Stimulated activated CD4-positive, alpha-beta T cell treated with anti-CD3 and anti-CD28 coated beads, TNF-alpha, amount 100 ng/mL, for 1 hour (primary cell): ENCODE measurements around the gene GABBR2.

Source experiments
- DNase-seq, 3 donors: peaks; one replicate each; pipeline ENCODE4 v3.0.0-alpha.2; 2020; ENCODE audit warnings: low read depth in 3 of 3, low spot score in 1 of 3

GABBR2 gene

DNA sequence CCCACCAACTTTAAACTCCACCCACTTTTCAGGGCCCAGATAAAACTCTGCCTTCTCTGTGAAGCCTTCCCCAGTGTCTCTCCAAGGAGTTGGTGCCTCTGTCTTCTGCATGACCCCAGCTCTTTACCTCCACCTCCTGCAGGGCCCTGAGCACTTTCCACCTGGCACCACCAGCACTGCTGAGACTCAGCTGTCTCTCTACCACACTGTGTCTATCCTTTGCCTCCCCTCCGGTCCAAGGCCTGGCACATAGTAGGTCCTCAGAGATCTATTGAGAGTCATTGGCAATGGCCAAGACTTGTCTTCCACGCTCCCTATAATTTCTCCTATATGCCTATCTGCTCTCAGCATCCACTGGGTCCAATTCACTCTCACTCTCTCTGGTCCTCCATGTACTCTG is 12.9 kb upstream of the GABBR2 start:
- no peak for DNase-seq

DNA sequence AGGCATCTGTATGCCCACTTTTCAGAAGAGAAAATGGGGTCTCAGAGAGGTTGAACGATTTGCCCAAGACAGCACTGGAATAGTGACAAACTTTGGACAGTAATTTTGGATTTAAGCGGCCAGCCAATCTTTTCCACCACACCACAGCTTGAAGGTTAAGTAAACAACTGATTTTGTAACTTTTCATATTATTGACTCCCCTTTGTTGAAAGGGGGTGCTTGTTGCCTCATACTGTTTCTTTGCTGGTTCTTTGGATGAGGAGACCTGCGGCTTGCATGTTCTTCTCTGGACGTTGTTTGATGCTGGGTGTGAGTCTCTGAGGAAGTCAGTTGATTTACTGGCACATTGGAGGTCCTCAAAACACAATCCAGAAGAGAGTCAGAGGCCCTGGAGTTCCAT is 11.7 kb upstream of the GABBR2 start:
- no peak for DNase-seq

DNA sequence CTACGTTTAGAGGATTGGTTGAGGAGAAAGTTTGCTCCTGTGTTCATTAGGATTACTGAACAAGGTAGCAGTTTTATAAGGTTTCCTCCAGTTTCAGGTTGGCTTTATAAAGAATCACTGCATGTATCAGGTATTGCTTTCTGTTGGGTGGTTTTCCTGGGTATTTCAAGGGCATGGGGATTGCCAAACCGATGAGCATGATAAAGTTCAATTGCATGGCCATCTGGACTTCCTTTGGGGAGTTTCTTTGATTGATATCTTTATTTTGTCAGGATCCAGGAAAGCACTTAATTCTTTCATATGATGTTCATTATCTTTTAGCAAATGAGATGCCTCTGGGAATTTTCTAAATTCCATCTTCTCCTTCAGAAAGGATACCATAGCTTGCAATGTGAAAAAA is 10.3 kb upstream of the GABBR2 start:
- no peak for DNase-seq

DNA sequence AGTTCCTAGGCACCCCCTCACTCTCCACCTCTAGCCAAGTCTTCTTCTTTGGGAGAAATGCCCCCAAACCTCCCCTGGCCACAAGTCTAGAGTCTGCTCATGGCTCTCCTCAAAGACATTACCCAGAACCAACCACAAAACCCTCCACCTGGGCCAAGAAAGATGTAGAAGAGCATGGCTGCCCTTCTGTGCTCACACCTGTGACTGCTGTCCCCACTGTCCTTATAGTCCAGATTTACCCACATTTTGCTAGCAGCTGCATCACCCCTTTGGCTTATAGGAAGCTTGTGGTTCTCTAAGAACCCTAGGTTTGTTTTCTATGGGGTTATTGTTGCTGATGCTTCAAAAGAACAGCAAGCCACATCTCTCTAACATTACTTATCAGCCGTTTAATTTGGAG is 6.1 kb upstream of the GABBR2 start:
- no peak for DNase-seq

DNA sequence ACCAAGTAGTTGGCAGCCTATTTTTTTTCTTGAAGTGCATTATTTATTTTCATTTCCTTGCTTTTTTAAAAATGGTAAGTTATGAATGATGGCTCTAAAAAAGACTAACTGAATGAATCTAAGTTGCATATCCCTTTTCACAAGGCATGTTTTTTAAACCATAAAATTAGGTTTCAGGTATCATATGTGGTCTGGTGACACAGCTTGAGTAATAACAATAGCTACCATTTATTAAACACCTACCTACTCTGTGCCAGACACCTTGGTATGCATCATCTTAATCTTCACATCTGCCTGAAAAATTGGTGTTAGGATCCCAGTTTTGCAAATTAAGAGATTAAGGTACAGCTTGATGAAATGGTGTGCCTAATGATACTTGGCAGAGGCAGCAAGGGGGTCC is 4.3 kb upstream of the GABBR2 start:
- DNase-seq: no peak

DNA sequence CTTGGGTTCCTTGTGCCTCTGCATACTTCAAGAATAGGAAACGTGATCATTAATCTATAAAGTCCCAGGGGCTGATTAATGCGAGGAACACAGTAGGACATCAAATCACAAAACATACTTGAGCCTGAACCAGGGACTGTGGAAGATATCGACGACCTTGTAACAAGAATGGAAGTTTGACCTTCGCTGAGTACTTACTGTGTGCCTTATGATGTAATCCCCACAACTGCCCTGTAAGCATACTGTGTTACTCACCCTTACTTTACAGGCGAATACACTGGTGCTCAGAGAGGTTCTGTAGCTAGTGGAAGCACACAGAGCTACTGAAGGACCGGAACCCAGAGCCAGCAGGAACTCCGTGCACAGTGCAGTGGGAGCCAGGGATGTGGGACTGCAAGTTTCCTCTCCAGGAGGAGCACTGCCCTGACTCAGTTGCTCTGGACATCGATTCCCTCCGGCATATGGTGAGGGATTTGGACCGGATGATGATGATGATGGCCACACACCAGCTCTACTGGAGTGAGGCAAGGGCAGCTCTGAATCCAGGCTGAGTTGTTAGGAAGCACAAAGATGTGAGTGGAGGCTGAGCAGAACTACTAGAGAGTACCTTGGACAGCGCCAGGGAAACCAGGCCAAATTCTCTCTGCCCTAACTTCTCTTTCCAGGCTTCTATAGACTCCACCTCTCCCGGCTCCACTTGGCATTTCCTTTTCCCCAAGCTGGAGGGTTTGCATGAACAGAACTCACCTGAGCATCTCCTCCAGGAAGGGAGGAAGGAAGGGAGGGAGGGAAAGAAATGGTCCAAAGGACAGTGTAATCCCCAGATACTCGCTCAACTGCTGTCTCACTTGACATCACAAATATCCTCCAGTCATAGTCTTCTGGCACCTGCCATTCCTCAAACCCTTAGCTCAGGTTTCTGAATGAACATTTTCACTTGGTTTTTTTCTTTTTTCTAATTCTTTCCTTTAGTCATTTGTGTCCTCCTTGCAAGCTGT is 1.5 kb upstream of the GABBR2 start:
- no peak for DNase-seq

DNA sequence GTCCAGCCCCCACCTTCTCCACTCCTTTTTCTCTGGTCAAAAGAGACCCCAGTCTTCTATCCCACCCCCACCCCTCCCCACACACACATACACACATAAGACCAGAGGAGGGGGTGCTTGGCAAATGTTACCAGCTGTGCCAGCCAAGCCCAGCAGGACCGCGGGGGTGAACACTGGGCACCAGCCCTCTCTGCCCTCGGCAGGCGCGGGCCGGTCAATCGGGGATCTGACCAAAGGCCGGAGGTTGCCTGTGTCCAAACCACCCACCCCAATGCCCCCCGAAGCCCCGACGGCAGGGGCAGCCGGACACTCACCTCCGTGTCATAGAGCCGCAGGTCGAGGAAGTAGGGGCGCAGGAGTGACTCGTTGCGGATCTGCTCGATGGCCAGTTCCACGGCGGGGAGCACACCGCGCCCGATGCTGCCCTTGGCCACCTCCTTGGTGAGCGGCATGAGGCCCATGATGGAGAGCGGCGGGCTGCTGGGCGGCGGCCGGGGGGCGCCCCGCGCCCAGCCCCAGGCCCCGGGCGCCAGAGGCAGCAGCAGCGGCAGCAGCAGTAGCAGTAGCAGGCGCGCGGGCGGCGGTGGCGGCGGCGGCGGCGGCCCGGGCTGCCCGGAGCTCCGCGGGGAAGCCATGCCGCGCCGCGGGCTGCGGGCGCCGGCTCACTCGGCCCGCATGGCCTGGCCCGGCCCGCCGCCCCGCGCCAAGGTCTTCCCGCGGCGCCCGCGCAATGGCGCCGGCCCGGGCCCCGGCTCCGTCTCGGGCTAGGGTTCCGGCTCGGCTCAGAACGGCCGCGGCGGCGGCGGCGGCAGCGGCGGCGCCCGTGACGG is 417 bp downstream of the GABBR2 start:
- DNase-seq: no peak

DNA sequence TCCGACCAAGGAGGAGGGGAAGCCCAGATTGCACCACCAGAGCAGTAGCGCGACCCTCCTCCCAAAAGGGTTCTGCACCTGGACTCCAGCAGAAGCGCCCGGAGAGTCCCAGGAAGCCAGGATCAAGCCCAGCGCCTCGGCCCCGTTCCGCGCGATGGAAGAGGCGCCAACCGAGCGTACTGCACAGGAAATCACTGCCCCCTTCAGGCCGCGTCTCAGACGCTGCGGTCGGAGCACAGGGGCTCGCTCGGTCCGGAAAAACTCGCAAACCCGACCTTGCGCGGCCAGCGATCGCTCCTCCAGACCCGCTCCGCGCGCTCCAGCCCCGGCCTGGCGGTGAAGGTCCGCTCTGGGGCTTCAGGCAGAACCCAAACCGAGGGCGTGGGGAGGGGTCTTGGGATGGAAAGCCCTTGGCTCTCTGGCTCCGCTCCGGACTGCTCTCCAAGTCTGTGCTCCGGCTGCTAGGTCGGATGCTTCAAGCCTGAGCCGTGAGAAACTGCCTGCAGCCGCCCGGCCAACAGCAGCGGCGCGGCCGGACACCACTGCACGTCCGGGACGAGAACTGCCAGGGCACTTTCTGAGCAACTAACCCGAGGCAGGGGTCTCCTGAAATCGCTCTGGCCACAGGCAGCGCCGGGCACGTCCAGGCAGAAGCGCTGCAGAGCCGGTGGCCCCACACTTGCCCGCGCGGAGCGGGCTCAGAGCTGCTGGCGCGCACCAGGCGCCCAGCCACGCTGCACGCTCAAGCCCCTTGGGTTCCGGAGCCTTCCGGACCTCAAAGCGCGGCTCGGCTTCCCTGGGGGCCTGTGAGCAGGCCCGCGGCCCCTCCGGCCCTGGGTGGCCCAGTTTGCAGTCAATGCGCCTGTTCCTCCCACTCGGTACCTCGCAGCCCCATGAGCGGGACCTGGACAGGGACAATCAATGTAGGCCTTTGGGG is 1.3 kb downstream of the GABBR2 start:
- DNase-seq: no peak

DNA sequence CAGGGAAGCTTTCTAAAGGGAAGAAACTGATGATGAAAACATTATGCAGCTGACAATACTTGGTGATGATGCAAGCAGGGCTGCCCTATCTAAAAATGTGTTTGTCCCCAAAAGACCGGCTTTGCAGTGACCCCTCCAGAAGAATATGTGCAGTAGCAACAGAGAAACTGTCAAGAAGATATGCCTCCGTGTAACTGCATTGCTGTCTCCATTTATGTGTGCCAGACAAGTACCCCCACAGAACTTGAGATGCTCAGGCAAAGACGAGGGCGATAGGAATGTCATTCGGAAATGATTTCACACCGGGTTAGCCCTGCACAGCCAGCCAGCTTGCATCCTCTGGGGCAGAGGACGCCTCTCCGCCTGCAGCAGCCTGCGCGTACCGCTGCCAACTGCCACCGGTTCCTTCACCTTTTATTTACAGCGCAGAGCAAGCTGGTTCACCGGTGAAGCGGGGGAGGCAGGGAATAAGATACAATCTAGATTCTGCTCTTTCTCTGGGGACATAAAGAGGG is 2.0 kb downstream of the GABBR2 start:
- DNase-seq: no peak

DNA sequence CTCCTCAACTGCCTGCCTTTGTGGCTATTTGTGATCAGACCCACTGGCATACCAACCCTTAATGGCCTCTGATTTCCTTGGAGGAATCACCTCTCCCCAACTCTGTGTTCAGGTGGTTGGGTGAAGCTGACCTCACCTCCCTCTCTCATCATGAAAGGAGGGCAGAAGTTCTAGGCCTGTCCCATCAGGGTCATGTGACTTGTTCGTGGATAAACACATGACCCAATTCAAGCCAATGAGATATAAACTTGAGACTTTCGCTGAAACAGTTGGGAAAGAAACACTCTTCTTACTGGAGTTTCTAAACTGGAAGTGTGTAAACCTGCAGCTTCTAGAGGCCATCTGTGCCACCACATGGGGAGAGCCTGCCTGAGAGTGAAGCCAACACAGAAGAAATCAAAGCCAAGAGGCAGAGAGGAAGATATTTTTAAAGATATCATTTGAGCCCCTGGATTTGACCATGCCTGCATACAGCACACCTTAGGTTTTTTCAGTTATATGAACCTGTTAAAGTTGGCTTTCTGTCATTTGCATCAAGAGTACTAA is 5.8 kb downstream of the GABBR2 start:
- no peak for DNase-seq

DNA sequence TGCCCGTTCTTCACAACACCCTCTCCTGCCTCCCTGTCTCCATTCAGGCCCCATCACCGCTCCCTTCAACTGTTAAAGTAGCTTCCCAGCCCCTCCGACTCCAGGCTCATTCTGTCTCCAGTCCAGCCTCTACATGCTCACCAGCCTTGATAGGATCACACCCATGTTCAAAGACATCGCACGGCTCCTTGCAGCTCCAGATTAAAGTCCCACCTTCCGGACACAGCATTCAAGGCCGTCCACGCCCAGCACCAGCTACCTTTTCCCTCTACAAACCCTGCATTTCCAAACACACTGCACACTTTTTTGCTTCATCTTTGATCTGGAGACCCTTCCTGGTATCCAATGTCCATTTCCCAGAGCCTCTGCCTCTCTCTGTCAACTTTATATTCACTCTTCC is 6.4 kb downstream of the GABBR2 start:
- no peak for DNase-seq

DNA sequence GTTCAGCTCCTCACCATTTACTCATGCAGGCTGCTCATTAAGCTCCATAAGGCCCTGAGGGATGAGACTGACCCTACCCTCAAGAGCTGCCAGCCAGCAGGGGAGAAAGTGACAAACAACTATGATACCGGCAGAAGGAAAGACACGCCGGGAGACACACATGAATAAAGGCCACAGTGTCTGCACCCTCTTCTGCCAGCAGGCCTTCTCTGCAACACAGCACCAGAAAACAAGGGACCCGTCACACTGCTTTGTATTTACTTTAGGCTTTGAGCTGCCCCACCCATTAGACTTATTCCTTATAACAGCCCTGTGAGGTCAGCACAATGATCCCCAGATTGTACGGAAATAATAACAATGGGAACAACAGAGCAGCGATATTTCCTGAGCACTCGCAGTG is 7.2 kb downstream of the GABBR2 start:
- DNase-seq: no peak

DNA sequence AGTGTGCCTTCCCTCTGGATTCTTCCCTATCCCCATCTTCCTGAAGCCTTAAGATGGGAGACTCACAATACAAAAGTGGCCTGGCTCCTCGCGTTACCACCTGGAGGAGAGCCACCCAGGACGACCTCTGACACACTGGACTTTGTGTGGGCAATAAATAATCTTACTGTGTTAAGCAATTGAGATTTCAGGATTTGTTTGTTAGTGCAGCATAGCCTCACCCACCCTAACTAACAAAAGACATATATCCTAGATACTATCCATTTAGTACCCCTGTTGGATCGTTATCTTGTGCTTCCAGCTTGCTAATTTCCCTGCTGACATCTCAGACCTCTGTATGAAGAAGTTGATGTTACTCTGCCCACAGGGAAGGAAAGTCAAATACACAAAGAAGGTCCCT is 7.9 kb downstream of the GABBR2 start:
- DNase-seq: no peak

DNA sequence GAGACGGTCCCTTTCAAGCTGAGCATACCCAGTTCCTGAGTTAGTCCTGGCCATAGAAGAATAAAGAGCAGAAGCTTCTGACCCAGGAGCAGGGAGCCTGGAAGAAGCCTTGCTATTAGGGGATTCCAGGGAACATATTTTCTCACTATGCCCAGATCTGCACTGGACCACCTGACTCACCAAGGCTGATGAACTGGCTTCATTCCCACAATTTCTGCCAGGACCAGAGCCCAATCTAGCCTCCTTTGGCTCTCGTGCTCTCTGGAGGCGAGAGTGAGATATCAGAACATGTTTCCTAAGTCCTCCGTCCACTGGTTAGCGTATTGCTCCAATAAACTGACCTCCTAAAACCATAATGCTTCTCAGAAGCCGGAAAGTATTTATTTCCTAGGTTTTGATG is 9.9 kb downstream of the GABBR2 start:
- DNase-seq: no peak

DNA sequence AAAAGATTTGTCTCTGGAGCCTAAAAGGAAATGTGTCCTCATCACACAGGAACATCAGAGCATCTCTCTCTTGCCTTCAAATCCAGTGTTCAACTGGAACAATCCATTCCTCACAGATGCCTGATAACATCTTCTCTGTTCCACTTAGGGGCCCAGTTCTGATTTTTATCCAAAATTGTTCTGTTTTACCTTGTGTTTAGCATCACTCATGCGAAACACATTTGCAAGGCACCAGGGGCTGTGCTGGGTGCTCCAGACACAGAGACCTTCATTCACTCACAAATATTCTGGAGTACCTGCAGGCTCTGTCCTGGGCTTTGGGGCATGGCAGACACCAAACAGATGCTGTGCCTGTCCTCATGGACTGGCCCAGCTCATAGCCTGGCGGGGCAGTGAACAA is 13.8 kb downstream of the GABBR2 start:
- no peak for DNase-seq

DNA sequence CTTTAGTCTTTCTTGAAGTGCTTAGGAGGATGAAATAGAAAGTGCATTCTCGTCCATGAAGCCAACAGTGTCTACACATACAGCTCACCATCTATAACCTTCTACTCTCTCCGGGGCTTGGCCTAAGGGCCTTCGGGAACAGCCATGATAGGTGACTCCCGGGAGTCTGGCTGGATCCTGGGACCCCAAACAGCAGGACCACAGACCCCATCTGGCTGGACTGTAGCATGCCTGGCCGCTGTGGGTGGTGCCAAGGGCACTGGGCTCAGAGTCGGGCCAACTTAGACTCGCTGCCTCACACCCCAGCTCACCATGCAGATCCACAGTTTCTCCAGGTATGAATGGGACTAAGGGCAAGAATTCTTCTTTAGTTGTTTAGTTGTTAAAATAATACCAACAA is 16.3 kb downstream of the GABBR2 start:
- no peak for DNase-seq

DNA sequence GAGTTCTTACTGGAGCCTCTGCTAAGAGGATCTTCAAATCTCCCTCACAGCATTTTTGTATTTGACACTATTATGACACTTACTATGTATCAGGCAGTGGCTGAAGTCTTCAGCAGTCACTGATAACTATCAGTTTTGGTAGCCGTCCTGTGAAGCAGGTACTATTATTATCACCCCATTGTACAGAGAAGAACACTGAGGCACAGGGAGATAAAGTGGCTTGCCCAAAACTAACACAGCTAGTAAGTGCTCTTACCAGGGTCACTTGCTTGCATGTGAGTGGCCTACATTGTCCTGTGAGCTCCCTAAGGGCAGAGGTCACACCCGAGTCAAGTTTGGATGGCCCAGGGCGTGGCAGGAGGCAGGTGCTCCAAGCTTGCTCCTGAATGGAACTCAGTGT is 16.8 kb downstream of the GABBR2 start:
- no peak for DNase-seq

DNA sequence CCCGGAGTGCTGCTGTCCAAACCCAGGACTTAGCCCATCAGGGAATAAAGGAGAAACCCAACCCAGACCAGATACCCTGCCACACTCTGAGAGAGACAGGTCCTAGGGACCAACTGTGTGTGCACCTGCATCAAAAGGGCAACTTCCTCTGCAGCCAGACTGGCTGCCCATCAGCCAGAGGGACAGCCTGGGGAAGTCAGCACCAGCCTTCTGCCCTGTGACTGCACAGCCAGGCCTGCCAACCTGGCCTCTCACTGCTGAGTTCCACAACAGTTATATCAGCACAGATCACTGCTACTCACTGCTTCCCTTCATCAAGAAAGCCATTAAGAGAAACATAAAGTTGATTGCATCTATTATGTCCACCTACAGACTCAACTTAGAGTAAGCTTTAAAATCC is 18.0 kb downstream of the GABBR2 start:
- no peak for DNase-seq

DNA sequence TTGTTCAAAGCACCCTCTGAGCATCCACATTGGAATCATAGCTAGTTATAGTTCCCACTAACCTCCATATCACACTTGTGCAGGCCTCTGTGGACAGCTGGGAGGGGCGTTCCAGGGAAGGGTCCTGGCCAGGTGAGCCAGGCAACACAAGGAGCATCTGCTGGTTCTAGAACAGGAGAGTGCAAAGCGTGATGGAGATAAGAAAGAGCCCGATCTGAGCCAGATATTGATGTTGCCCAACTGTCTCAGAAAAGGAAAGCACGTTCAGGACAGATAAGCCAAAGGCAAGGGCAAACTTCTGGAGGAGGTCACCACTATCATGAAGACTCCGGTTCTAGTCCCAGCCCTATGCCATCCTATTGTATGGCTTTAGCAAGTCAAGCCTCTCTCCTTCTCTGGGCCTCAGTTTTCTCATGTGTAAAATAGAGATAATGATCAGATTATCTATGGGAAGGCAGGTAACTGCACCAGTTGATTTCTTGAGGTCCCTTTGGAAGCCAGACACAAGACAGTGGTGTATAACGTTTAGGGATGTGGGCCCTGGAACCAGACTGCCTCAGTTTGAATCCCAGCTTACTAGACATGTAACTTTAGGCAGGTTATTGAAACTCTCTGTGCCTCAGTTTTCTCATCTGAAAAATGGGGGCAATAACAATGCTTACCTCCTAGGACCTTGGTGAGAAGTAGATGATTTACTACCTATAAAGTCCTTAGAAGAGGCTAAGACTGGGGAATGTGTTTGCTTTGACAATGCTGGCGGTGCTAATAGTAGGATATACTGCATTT is 19.8 kb downstream of the GABBR2 start:
- no peak for DNase-seq

DNA sequence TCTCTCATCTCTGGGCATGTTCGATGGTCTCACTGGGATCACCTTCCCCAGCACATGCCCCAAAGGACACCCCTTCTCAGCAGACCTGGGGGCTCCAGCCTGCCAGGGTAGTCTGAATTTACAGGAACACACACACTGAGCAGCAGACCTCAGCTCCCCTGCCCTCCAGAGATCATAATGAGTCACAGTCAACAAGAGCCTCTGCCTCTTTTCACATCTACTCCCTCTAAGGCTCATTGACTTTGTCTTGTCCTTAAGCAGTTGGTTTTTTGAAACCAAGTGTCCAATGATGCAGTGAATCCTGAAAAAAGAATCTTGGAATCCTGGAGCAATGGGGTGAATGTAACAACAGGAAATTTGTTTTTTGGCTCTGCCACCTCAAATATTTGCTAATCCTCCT is 20.8 kb downstream of the GABBR2 start:
- DNase-seq: no peak
